ENCODE measurements around the gene SLC22A24. TPM values are rescaled to one million over a fixed set of nuclear protein-coding genes. Genes with fewer than 3 reads are reported as not detected.

SLC22A24 gene
- polyA plus RNA-seq, 1 donor from 2014 or later, result not detected

DNA sequence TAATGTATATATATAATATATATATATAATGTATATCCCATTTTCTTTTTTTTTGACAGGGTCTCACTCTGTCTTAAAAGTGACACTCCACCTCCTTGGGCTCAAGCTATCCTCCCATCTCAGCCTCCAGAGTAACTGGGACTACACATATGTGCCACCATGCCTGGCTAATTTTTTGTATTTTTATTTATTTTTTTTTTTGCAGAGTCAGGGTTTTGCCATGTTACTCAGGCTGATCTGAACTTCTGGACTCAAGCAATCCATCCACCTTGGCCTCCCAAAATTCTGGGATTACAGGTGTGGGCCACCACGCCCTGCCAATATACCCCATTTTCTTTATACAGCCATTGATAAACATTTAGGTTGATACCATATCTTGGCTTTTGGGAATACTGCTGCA, 33.9 kb upstream of the SLC22A24 start:
- H3K79me2 ChIP-seq (replicated peaks; ENCODE audit: insufficient read depth, low read length), result no peaks in the 10 kb centered on the region
- H3K9me2 ChIP-seq (ENCODE audit: insufficient read depth, low read length), result no peaks in the 10 kb centered on the region
- H3K36me3 ChIP-seq (ENCODE audit: insufficient read depth, low read length), result no peaks in the 10 kb centered on the region
- H3K4me3 ChIP-seq (ENCODE audit: low read length), result no peak overlapping the region
- no peak overlapping the region for H3K4me2 ChIP-seq (ENCODE audit: low read length)
- TF ChIP-seq EZH2 (IDR thresholded peaks at IDR 0.05; ENCODE audit: borderline replicate concordance, insufficient read depth, low read length, poor library complexity, severe bottlenecking) (no peak), EP300 (conservative IDR thresholded peaks at IDR 0.05; ENCODE audit: poor library complexity, severe bottlenecking) (no peak), TAF1 (IDR thresholded peaks at IDR 0.05; ENCODE audit: low read depth) (no peak), REST (IDR thresholded peaks at IDR 0.05; ENCODE audit: borderline replicate concordance) (no peak), MXI1 (conservative IDR thresholded peaks at IDR 0.05; ENCODE audit: poor library complexity, severe bottlenecking) (no peak), RAD21 (conservative IDR thresholded peaks at IDR 0.05) (no peak), SMC3 (conservative IDR thresholded peaks at IDR 0.05; ENCODE audit: poor library complexity) (no peak), POLR2AphosphoS5 (IDR thresholded peaks at IDR 0.05) (no peak)
- TF ChIP-seq, protein P1, sequence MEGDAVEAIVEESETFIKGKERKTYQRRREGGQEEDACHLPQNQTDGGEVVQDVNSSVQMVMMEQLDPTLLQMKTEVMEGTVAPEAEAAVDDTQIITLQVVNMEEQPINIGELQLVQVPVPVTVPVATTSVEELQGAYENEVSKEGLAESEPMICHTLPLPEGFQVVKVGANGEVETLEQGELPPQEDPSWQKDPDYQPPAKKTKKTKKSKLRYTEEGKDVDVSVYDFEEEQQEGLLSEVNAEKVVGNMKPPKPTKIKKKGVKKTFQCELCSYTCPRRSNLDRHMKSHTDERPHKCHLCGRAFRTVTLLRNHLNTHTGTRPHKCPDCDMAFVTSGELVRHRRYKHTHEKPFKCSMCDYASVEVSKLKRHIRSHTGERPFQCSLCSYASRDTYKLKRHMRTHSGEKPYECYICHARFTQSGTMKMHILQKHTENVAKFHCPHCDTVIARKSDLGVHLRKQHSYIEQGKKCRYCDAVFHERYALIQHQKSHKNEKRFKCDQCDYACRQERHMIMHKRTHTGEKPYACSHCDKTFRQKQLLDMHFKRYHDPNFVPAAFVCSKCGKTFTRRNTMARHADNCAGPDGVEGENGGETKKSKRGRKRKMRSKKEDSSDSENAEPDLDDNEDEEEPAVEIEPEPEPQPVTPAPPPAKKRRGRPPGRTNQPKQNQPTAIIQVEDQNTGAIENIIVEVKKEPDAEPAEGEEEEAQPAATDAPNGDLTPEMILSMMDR (IDR thresholded peaks at IDR 0.05; ENCODE audit: poor library complexity, severe bottlenecking), result no peak
- H4K20me1 ChIP-seq (ENCODE audit: insufficient read depth), result no peaks in the 10 kb centered on the region
- no peak overlapping the region for H3K27ac ChIP-seq (ENCODE audit: low read length)
- no peaks in the 10 kb centered on the region for H3K9me3 ChIP-seq (ENCODE audit: low read length)
- no peak overlapping the region for H2AFZ ChIP-seq (ENCODE audit: low read depth, low read length)
- no peaks in the 10 kb centered on the region for H3K27me3 ChIP-seq (ENCODE audit: insufficient read depth, low read depth, low read length)
- H3K9ac ChIP-seq (ENCODE audit: low read length), result no peak overlapping the region
- no peaks in the 10 kb centered on the region for H3F3A ChIP-seq (ENCODE audit: insufficient read depth, low read length, poor library complexity, severe bottlenecking)

DNA sequence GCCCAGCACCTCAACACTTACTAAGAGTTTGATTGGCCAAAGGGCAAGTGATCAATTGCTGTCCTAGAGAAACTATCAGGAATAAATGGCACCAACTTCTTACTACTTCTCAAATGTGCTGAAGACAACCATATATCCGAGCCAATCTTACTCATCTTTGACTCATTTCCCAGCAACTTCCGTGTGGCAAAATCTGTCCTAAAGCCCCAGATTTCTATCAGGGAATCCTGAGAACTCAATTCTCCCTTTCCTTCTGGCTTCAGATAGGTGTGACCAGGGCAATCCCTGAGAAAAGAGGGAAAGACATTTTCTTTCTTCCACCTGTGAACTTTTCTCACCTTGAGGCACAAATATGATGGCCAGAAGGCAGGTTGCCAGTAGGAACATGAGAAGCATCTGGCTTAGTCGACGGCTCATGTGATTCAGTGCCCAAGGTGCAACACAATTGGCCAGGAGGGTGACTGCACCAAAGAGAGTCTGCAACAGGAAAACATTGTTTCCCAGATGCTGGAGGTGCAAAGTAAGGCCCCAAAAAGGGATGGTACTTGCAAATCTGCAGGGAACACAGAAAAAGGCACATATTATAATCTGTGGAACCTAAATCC, 21.8 kb upstream of the SLC22A24 start:
- Histone ChIP-seq H3K9me2 (ENCODE audit: insufficient read depth, low read length) (no peaks in the 10 kb centered on the region), H3K4me2 (ENCODE audit: low read length) (no peak overlapping the region), H2AFZ (ENCODE audit: low read depth, low read length) (no peak overlapping the region)

More for the DNA sequence above, 21.8 kb upstream of the SLC22A24 start:
- TF ChIP-seq EZH2 (IDR thresholded peaks at IDR 0.05; ENCODE audit: borderline replicate concordance, insufficient read depth, low read length, poor library complexity, severe bottlenecking) (no peak), RAD21 (conservative IDR thresholded peaks at IDR 0.05) (no peak), REST (IDR thresholded peaks at IDR 0.05; ENCODE audit: borderline replicate concordance) (no peak), TAF1 (IDR thresholded peaks at IDR 0.05; ENCODE audit: low read depth) (no peak), EP300 (conservative IDR thresholded peaks at IDR 0.05; ENCODE audit: poor library complexity, severe bottlenecking) (no peak), SMC3 (conservative IDR thresholded peaks at IDR 0.05; ENCODE audit: poor library complexity) (no peak), MXI1 (conservative IDR thresholded peaks at IDR 0.05; ENCODE audit: poor library complexity, severe bottlenecking) (no peak), POLR2AphosphoS5 (IDR thresholded peaks at IDR 0.05) (no peak)
- TF ChIP-seq, protein P1 (IDR thresholded peaks at IDR 0.05; ENCODE audit: poor library complexity, severe bottlenecking), result no peak
- Histone ChIP-seq H3K9me3 (ENCODE audit: low read length) (no peaks in the 10 kb centered on the region), H3K79me2 (replicated peaks; ENCODE audit: insufficient read depth, low read length) (no peaks in the 10 kb centered on the region), H4K20me1 (ENCODE audit: insufficient read depth) (no peaks in the 10 kb centered on the region), H3K4me3 (ENCODE audit: low read length) (no peak overlapping the region), H3F3A (ENCODE audit: insufficient read depth, low read length, poor library complexity, severe bottlenecking) (no peaks in the 10 kb centered on the region), H3K9ac (ENCODE audit: low read length) (no peak overlapping the region), H3K27ac (ENCODE audit: low read length) (no peak overlapping the region), H3K36me3 (ENCODE audit: insufficient read depth, low read length) (no peaks in the 10 kb centered on the region), H3K27me3 (ENCODE audit: insufficient read depth, low read depth, low read length) (no peaks in the 10 kb centered on the region)
